IPS-NIHi7 (cell line): ENCODE measurements around the gene KLF11.
"Not testable (repeated sequence)": the region's sequence is repeated elsewhere in the genome, so short reads cannot be mapped to it uniquely, and the experiment has no call there.

Source experiments
- DNase-seq: peaks from one replicate; pipeline ENCODE4 v3.0.0; 2012; ENCODE audit warnings: mixed read lengths; ENCODE audit errors: extremely low spot score

KLF11 gene

GRCh38 chr2:10009271-10009810 is 34.0 kb upstream of the KLF11 start:
- no peak for DNase-seq

- no peak for DNase-seq
These were observed 33.3 kb upstream of the KLF11 start for GRCh38 chr2:10009811-10010781.

- not testable (repeated sequence) for DNase-seq
These were observed 32.3 kb upstream of the KLF11 start for GRCh38 chr2:10010861-10011605.

GRCh38 chr2:10011606-10012325 is 31.6 kb upstream of the KLF11 start:
- not testable (repeated sequence) for DNase-seq

- not testable (repeated sequence) for DNase-seq
These were observed 30.9 kb upstream of the KLF11 start for GRCh38 chr2:10012366-10012962.

GRCh38 chr2:10012963-10013461 is 30.3 kb upstream of the KLF11 start:
- DNase-seq, result no peak

- DNase-seq, result not testable (repeated sequence)
These were observed 29.5 kb upstream of the KLF11 start for GRCh38 chr2:10013651-10014417.

GRCh38 chr2:10014418-10015190 is 28.7 kb upstream of the KLF11 start:
- no peak for DNase-seq

GRCh38 chr2:10015376-10015989 is 27.9 kb upstream of the KLF11 start:
- DNase-seq, result not testable (repeated sequence)

- no peak for DNase-seq
These were observed 27.1 kb upstream of the KLF11 start for GRCh38 chr2:10016001-10016801.

GRCh38 chr2:10016802-10017258 is 26.5 kb upstream of the KLF11 start:
- no peak for DNase-seq

GRCh38 chr2:10017313-10017941 is 25.9 kb upstream of the KLF11 start:
- DNase-seq, result no peak

- DNase-seq, result no peak
These were observed 24.2 kb upstream of the KLF11 start for GRCh38 chr2:10019174-10019573.

- peak; percentile 44 for DNase-seq
These were observed 23.5 kb upstream of the KLF11 start for GRCh38 chr2:10019602-10020400.

GRCh38 chr2:10022041-10022421 is 21.3 kb upstream of the KLF11 start:
- DNase-seq, result no peak

- DNase-seq, result no peak
These were observed 20.9 kb upstream of the KLF11 start for GRCh38 chr2:10022445-10022844.
